ENCODE results near the gene MSGN1.
A peak's percentile ranks its signal among the peaks of the same experiment; 100 is the strongest.

The MSGN1 gene

DNA sequence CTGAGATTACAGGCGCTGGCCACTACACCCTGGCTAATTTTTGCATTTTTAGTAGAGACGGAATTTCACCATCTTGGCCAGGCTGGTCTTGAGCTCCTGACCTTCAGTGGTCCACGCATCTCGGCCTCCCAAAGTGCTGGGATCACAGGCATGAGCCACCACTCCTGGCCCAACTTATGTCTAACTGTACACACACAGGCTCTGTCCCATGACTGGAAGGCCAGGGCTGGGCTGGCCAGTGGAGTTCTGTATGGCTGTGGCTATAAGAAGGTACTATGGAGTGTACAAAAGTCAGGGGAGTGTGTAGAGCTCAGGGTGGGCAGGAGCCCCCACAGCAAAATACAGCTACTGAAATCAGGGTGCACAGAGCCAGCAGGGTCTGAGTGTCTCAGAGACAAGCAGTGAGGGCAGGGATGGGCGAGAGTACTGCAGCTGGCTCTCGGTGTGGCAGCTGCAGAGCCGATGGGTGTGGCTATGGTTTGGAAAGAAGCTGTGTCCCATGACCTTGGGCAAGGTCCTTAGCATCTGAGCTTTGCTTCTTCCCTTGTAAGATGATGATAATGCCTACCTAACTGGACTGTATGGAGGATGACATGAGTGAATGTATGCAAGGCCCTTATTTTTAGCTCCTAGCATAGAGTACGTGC lies 10.4 kb upstream of the MSGN1 start:
- peak in 1 of 2 donors; percentile 39 for DNase-seq

GRCh38 chr2:17813010-17813741 lies 3.1 kb upstream of the MSGN1 start:
- DNase-seq: peak; percentile 46 to 62

DNA sequence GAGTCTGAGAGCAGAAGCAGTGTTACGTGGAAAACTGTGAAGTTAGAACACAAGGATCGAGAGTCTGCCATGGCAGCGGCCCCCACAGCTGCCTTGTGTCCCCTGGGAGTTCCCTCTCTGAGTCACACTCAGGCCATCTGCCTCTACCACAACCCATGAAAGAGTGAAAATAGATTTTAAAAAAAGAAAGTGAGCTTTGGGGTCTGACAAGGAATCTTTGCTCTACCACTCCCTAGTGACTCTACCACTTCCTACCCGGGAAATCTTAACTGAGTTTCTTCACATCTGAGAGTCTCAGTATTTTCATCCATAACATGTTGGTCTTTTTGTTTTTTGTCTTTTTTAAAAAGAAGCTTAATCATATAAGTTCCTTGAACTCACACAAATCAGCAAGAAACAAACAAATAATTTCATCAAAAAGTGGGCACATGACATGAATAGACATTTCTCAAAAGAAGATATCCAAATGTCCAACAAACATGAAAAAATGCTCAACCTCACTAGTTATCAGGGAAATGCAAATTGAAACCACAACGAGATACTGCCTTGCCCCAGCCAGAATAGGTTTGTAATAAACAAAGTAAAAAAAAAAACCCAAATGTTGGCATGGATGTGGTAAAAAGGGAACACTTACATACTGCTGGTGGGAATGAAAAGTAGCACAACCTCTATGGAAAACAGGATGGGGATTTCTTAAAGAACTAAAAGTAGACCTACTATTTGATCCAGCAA lies 2.4 kb upstream of the MSGN1 start:
- DNase-seq: peak; percentile 70 to 90

DNA sequence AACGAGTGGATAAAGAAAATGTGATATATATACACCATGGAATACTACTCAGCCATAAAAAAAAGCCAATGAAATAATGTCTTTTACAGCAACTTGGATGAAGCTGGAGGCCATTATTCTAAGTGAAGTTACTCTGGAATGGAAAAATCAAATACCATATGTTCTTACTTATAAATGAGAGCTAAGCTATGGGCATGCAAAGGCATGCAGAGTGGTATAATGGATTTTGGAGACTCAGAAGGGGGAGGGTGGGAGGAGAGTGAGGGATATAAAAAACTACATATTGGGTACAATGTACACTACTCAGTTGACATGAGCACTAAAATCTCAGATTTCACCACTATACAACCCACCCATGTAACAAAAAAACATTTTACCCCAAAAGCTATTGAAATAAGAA lies 1.7 kb upstream of the MSGN1 start:
- DNase-seq: no peak

DNA sequence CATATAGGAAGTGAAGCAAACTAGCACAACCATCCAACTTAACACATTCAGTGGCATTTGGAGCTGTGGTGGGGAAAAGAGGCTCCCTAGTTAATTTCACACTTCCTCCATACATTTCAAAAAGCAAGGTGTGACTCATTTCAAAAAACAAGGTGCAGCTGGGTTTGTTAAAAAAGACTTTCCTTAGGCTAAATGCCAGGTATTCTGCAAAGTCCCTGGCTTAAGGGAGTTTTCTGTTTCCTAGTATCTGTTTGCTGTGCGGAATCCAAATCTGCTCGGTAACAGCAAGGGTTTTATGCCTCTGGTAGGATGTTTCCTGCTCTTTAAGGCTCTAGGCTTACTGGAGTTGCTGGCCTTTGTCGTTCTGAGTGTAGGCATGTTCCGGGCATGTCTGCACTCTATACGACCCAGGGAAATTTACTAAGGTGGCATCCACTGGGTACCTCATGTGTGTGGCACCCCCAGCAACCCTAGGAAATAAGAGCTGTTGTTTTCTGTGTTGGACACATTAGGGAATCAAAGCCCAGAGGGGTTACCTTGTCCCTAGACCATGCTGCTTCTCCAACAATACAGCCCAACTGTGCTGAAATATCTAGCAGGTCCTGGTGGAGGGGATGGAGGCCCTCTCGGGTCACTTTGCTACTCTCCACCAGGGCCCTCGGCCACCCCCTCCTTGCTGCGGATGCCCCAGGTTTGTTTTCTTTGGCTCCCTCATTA lies 634 bp upstream of the MSGN1 start:
- no peak for DNase-seq

DNA sequence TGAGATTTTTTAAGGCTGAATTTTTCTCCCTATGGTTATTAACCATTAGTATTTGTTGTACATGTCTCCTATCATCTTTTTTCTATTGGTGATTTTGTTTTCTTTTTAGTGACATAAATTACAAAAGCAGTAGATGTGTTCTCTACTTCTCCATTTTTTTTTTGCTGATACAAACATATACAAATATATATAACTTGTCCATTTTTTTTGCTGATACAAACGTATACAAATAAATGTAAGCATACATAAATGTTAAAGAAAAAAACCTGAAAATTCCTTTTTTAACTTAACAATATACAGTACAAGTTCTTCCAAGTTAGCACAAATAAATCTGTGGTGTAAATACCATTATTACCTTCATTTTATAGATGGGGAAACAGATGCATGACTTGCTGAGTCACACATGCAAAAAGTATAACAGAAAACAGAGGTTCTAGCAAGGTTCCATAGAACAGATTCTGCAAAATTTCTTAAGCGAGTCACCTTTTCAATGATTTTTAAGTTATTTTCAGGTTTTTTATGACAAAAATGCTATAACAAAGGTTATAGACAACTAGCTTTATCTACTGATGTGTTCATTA lies 2.1 kb downstream of the MSGN1 start:
- peak; percentile 32 to 44 for DNase-seq

DNA sequence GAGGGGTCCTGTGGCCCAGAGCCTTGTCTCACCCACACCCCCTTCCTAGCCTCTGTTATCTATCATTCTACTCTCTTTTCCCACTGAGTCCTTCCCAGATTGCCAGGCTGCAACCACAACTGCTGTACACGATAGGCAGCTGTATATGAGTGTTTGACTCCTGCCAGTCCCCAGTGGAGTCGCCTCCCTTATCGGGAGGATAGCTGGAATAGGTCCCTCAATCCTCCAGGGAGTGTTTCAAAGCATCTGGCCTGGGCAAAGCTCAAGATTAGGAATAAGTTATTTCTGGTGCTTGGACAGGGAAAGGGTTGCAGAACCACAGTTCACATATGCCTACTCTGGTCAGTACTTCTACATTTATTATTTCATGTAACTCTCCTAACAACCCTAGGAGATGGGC lies 4.8 kb downstream of the MSGN1 start:
- no peak for DNase-seq

DNA sequence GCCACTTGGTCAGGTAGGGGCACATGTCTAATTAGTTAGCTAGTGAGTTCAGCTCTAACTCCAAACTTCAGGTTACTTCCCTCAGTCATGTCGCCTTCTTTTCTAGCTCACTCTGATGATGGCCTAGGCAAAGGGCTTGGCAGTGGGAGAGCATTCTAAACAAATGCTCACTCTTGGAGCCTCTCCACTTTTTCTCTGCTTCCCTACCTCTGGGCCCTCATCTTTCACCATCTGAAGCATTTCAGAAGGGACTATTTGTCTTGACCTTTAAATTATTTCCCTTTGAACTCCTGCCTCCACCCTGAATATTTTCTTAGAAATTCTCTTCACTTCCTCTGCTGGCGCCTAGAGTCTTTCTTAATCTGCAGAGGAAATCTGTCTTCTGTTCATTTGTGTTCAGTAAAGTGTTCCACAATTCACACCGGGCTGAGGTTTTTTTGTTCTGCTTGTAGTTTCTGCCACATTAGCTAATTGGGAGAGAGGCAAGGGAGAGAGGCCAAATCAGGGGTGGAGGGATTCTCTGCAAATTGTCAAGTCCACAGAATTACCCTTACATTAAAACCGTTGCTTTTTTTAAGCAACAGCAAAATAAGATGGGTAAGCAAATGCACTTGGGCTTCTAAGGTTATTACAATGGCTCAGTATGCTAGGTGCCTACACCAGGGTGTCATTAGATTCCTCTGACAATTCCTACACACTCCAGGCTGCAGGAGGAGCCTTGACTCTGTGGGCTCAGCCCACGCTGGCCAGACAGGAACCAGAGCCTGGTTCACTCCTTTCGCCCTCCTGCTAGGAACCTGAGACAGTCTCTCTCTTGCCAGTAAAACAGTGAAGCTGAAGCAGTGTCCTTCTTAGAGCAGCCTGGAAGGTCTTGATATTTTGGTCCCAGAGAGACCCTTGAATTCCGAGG lies 5.5 kb downstream of the MSGN1 start:
- peak; percentile 51 to 62 for DNase-seq

DNA sequence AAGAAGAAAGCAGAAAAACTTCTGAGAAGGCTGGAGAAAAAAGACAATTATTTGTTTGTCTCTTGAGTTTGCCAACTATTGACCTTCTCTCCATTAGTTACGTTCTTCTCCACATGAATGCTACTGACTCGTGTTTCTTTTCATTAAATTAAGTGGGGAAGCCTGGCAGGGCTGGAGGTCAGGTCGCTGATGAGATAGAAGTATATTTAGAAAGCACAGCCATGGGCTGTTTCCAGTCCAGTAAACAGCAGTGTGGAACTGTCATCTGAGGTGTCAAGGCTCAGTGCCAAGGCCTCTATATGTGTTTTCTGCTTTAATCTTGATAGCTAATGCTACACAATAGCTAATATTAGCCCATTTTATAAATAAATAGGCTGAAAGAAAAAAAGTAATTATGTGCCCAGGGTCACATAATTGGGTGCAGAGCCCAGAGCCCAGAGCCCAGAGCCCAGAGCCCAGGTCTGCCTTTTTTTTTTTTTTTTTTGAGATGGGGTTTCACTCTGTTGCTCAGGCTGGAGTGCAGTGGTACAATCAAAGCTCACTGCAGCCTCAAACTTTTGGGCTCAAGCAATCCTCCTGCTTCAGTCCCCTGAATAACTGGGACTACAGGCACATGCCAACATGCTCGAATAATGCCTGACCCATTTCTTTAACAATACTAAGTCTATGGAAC lies 6.3 kb downstream of the MSGN1 start:
- no peak for DNase-seq

DNA sequence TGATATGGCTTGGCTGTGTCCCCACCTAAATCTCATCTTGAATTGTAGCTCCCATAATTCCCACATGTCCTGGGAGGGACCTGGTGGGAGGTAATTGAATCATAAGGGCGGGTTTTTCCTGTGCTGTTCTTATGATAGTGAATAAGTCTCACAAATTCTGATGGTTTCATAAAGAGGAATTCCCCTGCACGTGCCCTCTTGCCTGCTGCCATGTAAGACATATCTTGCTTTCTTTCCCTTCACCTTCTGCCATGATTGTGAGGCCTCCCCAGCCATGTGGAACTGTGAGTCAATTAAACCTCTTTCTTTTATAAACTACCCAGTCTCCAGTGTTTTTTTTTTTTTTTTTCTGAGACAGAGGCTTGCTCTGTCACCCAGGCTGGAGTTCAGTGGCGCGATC lies 7.4 kb downstream of the MSGN1 start:
- DNase-seq: peak; percentile 72 to 93

- no peak for DNase-seq
Observed at GRCh38 chr2:17827316-17827715, 11.1 kb downstream of the MSGN1 start.

- DNase-seq: no peak
Observed at GRCh38 chr2:17827785-17828184, 11.5 kb downstream of the MSGN1 start.

DNA sequence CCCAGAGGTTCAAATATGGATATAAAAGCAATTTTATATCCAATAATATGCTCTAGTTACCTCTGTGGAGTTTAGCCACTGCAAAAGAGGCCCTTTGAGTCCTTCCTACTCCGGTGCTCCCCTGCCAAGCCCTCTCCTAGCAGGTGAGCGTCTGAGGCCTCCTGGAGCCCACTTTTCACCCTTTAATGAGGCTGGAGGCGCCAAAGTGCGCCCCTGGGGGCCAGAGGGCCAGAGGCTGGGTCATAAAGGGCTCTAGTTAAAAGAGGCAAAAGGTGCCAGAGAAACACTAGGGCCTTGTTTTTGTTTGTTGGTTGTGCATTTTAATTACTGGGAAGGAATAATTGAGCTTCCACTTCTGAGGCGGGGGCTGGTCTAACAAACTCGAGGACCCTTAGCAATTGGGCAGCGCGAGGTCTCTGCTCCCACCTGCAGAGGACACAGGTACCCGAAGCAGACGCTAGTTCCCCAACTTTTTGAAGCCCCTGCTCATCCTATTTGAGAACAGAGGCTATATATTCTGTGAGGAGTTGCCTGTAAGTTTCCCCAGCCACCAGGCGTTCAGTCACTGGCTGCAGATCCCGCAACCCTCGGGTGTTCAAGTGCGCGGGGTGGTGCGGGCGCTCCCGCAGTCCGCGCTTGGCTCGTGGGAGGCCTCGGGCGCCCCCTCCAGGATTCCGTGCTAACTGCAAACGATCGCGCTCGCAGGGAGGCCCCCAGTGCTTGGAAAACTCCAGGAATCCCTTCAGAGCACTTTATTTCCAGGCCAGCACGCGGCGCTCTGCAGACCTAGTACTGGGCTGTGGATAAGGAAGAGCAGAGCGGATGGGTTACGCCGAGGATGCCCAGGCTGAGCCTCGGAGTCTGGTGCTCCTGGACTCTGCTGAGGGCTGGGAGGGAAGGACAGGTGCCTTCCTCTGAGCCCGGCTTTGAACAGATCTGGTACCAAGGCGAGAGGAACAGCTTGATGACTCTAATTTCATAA lies 14.1 kb downstream of the MSGN1 start:
- peak; percentile 72 to 90 for DNase-seq

GRCh38 chr2:17835516-17835915 lies 19.3 kb downstream of the MSGN1 start:
- DNase-seq: no peak

DNA sequence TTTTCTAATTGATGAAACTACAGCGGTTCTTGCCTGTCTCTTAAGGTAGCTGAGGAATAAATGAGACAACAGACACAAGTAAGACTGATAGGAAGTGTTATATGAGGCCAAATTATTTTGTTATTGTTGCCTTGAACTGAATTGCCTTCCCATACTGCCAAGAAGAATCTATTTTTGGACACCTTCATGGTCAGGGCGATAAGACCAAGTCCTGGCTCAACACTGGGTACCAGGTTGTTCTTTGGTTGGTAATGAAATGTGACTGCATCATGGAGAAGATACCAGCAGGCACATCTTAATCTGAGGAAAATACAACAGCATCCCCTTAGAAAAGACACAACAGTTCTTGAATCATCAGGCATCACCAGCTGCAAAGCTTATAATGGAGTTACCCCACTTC lies 23.7 kb downstream of the MSGN1 start:
- DNase-seq: no peak

DNA sequence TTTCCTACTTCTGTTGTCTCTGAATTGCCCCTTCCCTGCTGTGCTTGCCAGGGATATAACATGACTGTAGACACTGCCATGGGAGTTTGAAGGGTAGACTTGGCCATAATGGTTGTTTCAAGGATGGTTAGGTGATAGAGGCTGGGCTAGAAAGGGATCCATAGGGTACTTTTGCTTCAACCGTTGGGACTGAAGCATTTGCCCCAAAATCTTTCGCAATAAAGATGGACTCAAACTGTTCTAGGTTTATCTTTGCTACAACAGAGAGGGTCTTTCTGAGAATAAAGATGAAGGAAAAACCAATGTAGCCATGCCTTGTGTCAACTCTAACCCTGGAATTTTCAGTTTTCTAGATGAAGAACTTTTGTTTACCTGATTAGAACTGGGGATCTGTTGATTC lies 27.2 kb downstream of the MSGN1 start:
- no peak for DNase-seq

GRCh38 chr2:17845806-17846205 lies 29.5 kb downstream of the MSGN1 start:
- no peak for DNase-seq

- DNase-seq: no peak
Observed at GRCh38 chr2:17846676-17847075, 30.4 kb downstream of the MSGN1 start.

DNA sequence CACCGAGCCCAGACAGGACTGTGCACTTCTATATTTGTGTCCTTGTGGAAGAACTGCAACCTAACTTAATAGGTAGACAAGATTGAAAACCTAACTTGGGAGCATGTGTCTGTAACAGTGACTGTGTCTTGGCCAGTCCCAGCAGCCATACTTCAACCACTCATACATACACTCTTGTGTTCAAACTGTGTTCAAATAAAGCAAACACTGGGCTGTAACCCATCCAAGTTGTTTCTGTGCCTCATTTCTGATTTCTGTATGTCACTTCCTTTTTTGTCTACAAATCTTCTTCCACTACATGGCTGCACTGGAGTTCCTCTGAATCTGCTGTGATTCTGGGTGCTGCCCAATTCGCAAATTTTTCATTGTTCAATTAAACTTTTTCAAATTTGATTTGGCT lies 31.0 kb downstream of the MSGN1 start:
- DNase-seq: no peak

GRCh38 chr2:17849275-17849674 lies 33.0 kb downstream of the MSGN1 start:
- DNase-seq: no peak

All from inflammatory macrophage treated with lipopolysaccharide for 1 hour (primary cell).